A549 (cell line): ENCODE results near the gene KBTBD8. TPM values are rescaled to one million over a fixed set of nuclear protein-coding genes. Genes with fewer than 3 reads are reported as not detected.

Experiments used
- ATAC-seq, 2 experiments: fragments of 200-7000 bp in 1 of 2; fragments of >200 bp in 1 of 2; cut with Nextera tagmentation in 1 of 2; cut with Tn5 transposase in 1 of 2; 3 replicates each; pipeline versions ENCODE4 v1.8.0 to v1.9.1; 2018 to 2020; ENCODE audit warnings: mild to moderate bottlenecking in 1 of 2, moderate library complexity in 1 of 2
- CTCF ChIA-PET: fragments of 300-600 bp; sonication (Branson Sonifier 250); formaldehyde crosslinking; extraction: SDS; loops from one replicate; lab custom pipeline; 2021; ENCODE audit warnings: antibody characterized with exemption, inconsistent platforms; lab: Yijun Ruan, JAX
- POLR2A ChIA-PET: fragments of 350-600 bp; formaldehyde crosslinking; extraction: SDS; loops from one replicate; lab custom pipeline; 2021; ENCODE audit warnings: antibody characterized with exemption, inconsistent platforms; lab: Yijun Ruan, JAX
- DNase-seq, 2 experiments: peaks; one replicate each; pipeline versions ENCODE4 v3.0.0 to v3.0.0-alpha.2; 2011 to 2016; ENCODE audit warnings: low read depth in 1 of 2, low spot score in 1 of 2
- FAIRE-seq: peaks from 2 replicates; lab custom pipeline; 2011; peaks lifted over from hg19 to GRCh38; lab: Jason Lieb, UNC
- H3K27ac ChIP-seq, 2 experiments: fragments of >200 bp; sonication (Bioruptor Twin); formaldehyde crosslinking; 3 replicates each; pipeline ENCODE4 v1.5.1; 2016 to 2017
- H3K4me1 ChIP-seq: fragments of >200 bp; sonication (Bioruptor Twin); formaldehyde crosslinking; 3 replicates; pipeline ENCODE4 v1.6.1; 2016
- H3K4me2 ChIP-seq: fragments of >200 bp; sonication (Bioruptor Twin); formaldehyde crosslinking; 3 replicates; pipeline ENCODE4 v1.6.1; 2016
- H3K4me3 ChIP-seq: fragments of >200 bp; sonication (Bioruptor Twin); formaldehyde crosslinking; 3 replicates; pipeline ENCODE4 v1.5.1; 2016
- H3K9me3 ChIP-seq: fragments of >200 bp; sonication (Bioruptor Twin); formaldehyde crosslinking; 3 replicates; pipeline ENCODE4 v1.6.1; 2016
- CBX8 ChIP-seq: fragments of 200-600 bp; sonication (generic); IDR thresholded peaks from 2 replicates; pipeline ENCODE4 v1.6.1; 2016
- CHD2 ChIP-seq: fragments of 150-350 bp; IDR thresholded peaks from 2 replicates; pipeline ENCODE4 v1.6.1; 2014; ENCODE audit warnings: low read length; ENCODE audit not compliant: partially characterized antibody
- CHD4 ChIP-seq: fragments of 200-600 bp; sonication (generic); IDR thresholded peaks from 2 replicates; pipeline ENCODE4 v1.6.1; 2016; ENCODE audit warnings: antibody characterized with exemption, mild to moderate bottlenecking, borderline replicate concordance
- E2F6 ChIP-seq: IDR thresholded peaks from 2 replicates; pipeline ENCODE4 v1.6.1; 2012; ENCODE audit warnings: low read depth, borderline replicate concordance
- EHF ChIP-seq: fragments of 250-450 bp; sonication (Bioruptor Pico); IDR thresholded peaks from 2 replicates; pipeline ENCODE4 v1.5.0; 2020; ENCODE audit warnings: mild to moderate bottlenecking
- EHMT2 ChIP-seq: fragments of 200-600 bp; sonication (generic); IDR thresholded peaks from 2 replicates; pipeline ENCODE4 v1.6.1; 2016; ENCODE audit warnings: antibody characterized with exemption, low read depth, mild to moderate bottlenecking, moderate library complexity
- FOSL2 ChIP-seq, 2 experiments: fragments of 450-650 bp in 1 of 2; fragments of >200 bp in 1 of 2; sonication (Bioruptor Twin) in 1 of 2; formaldehyde crosslinking; IDR thresholded peaks; 2 replicates each; pipeline versions ENCODE4 v1.5.0 to v1.6.1; 2016 to 2020; ENCODE audit warnings: mild to moderate bottlenecking in 1 of 2, moderate library complexity in 1 of 2
- GATA3 ChIP-seq: IDR thresholded peaks from 2 replicates; pipeline ENCODE4 v1.6.1; 2012; ENCODE audit warnings: borderline replicate concordance
- HES2 ChIP-seq: fragments of >200 bp; sonication (Bioruptor Twin); formaldehyde crosslinking; IDR thresholded peaks from 2 replicates; pipeline ENCODE4 v1.6.1; 2016
- HMGXB4 ChIP-seq: fragments of 250-450 bp; sonication (Bioruptor Pico); IDR thresholded peaks from 2 replicates; pipeline ENCODE4 v1.5.0; 2021; ENCODE audit warnings: mild to moderate bottlenecking, moderate library complexity, borderline replicate concordance
- HOXA7 ChIP-seq: fragments of 250-450 bp; sonication (Bioruptor Pico); IDR thresholded peaks from 2 replicates; pipeline ENCODE4 v1.5.0; 2020; ENCODE audit warnings: mild to moderate bottlenecking, moderate library complexity
- JUN ChIP-seq, 2 experiments: fragments of >200 bp; sonication (Bioruptor Twin); formaldehyde crosslinking; IDR thresholded peaks; 2 replicates in 1 of 2; 3 replicates in 1 of 2; pipeline ENCODE4 v1.6.1; 2016 to 2017
- JUNB ChIP-seq: fragments of >200 bp; sonication (Bioruptor Twin); formaldehyde crosslinking; IDR thresholded peaks from 2 replicates; pipeline ENCODE4 v1.6.1; 2016
- MYC ChIP-seq: IDR thresholded peaks from 2 replicates; pipeline ENCODE4 v1.6.1; 2012; ENCODE audit warnings: mild to moderate bottlenecking, inconsistent platforms, low read length, improper control_type of control experiment, borderline replicate concordance
- NFE2L2 ChIP-seq: fragments of 150-350 bp; conservative IDR thresholded peaks from 2 replicates; pipeline ENCODE4 v1.6.1; 2014; ENCODE audit warnings: low read length
- PHF8 ChIP-seq: fragments of 200-600 bp; sonication (generic); IDR thresholded peaks from 2 replicates; pipeline ENCODE4 v1.6.1; 2016; ENCODE audit warnings: low read depth, mild to moderate bottlenecking, antibody characterized with exemption, moderate library complexity, borderline replicate concordance
- POLR2A ChIP-seq: IDR thresholded peaks from 2 replicates; pipeline ENCODE4 v1.6.1; 2012; ENCODE audit warnings: mild to moderate bottlenecking, low read length
- RAD21 ChIP-seq, 2 experiments: fragments of >200 bp in 1 of 2; sonication (Bioruptor Twin) in 1 of 2; formaldehyde crosslinking in 1 of 2; IDR thresholded peaks in 1 of 2; conservative IDR thresholded peaks in 1 of 2; 2 replicates in 1 of 2; 3 replicates in 1 of 2; pipeline ENCODE4 v1.6.1; 2012 to 2018; ENCODE audit warnings: inconsistent platforms in 1 of 2
- RARB ChIP-seq: fragments of 250-450 bp; sonication (Bioruptor Pico); IDR thresholded peaks from 2 replicates; pipeline ENCODE4 v1.8.0; 2021; ENCODE audit warnings: mild to moderate bottlenecking, moderate library complexity
- TFCP2L1 ChIP-seq: fragments of 250-450 bp; sonication (Bioruptor Pico); IDR thresholded peaks from 2 replicates; pipeline ENCODE4 v1.5.0; 2021; ENCODE audit warnings: mild to moderate bottlenecking
- TP53 ChIP-seq: fragments of 250-450 bp; sonication (Bioruptor Pico); IDR thresholded peaks from 2 replicates; pipeline ENCODE4 v1.5.0; 2021; ENCODE audit warnings: mild to moderate bottlenecking, moderate library complexity
- ZC3H11A ChIP-seq: fragments of 450-650 bp; IDR thresholded peaks from 2 replicates; pipeline ENCODE4 v1.6.1; 2014; ENCODE audit warnings: antibody characterized with exemption, mild to moderate bottlenecking
- ZNF302 ChIP-seq: fragments of 250-450 bp; sonication (Bioruptor Pico); IDR thresholded peaks from 2 replicates; pipeline ENCODE4 v1.9.0; 2021; ENCODE audit warnings: inconsistent platforms, mild to moderate bottlenecking, moderate library complexity
- ZSCAN20 ChIP-seq: fragments of 250-450 bp; sonication (Bioruptor Pico); IDR thresholded peaks from 2 replicates; pipeline ENCODE4 v1.8.0; 2022; ENCODE audit warnings: mild to moderate bottlenecking, moderate library complexity
- WGBS: methylation state at CpG from one replicate; pipeline ENCODE4 v1.1.6; 2017; ENCODE audit errors: missing lambda C conversion rate; 5-methylcytosine and 5-hydroxymethylcytosine counted together
- polyA plus RNA-seq, 4 experiments: library from polyadenylated mRNA; depleted of rRNA in 3 of 4; stranded (reverse); fragments of >200 nt; fragmentation: RNase III in 1 of 4; extraction: RNeasy Plus Mini Kit Qiagen cat#74134 plus additional on column Dnase treatment in 1 of 4; gene quantifications; 2 replicates in 3 of 4; 3 replicates in 1 of 4; pipeline ENCODE4 v1.2.3, GENCODE V29; 2011 to 2017
- TF ChIP-seq, protein P1 (sequence below): IDR thresholded peaks from 2 replicates; pipeline ENCODE4 v1.6.1; 2012
- TF ChIP-seq, protein P2 (sequence below): fragments of 150-350 bp; IDR thresholded peaks from 2 replicates; pipeline ENCODE4 v1.6.1; 2014; ENCODE audit warnings: low read depth, mild to moderate bottlenecking, low read length

The KBTBD8 gene
- polyA plus RNA-seq, 2 of the 4 experiments (the other 2 are of a cell fraction), result 0.61 to 1.0 TPM

GRCh38 chr3:67044955-67045354, 46.8 kb downstream of the KBTBD8 start:
- H3K4me1 ChIP-seq, result no peaks in the 10 kb centered on the region
- FAIRE-seq (no peak), DNase-seq (no peak), ATAC-seq (no peak)
- 17% methylated on average over 2 of the region's 2 CpGs for WGBS
- ChIA-PET CTCF (interaction anchor here (1.7 kb wide), 1 partner anchor 10 kb away, joined by 4 read pairs; no protein-coding TSS in a partner anchor), POLR2A (no interaction called here)
- no peak overlapping the region for H3K4me2 ChIP-seq
- TF ChIP-seq RARB (CRISPR knock-in tag) (no peak), CHD2 (no peak), RAD21 (conservative IDR thresholded peaks at IDR 0.05 in 1 of 2, IDR thresholded peaks at IDR 0.05 in 1 of 2) (no peak), EHMT2 (no peak), EHF (CRISPR knock-in tag) (no peak), TP53 (CRISPR knock-in tag) (no peak), ZSCAN20 (no peak), E2F6 (no peak), POLR2A (no peak), CBX8 (no peak), HES2 (no peak), JUN (IDR thresholded peaks at IDR 0.05) (no peak), CHD4 (no peak), ZNF302 (CRISPR knock-in tag) (no peak), NFE2L2 (no peak)
- TF ChIP-seq, all 56 proteins: peak for 0
- Histone ChIP-seq H3K27ac (no peak overlapping the region), H3K9me3 (no peaks in the 10 kb centered on the region), H3K4me3 (no peak overlapping the region)

DNA sequence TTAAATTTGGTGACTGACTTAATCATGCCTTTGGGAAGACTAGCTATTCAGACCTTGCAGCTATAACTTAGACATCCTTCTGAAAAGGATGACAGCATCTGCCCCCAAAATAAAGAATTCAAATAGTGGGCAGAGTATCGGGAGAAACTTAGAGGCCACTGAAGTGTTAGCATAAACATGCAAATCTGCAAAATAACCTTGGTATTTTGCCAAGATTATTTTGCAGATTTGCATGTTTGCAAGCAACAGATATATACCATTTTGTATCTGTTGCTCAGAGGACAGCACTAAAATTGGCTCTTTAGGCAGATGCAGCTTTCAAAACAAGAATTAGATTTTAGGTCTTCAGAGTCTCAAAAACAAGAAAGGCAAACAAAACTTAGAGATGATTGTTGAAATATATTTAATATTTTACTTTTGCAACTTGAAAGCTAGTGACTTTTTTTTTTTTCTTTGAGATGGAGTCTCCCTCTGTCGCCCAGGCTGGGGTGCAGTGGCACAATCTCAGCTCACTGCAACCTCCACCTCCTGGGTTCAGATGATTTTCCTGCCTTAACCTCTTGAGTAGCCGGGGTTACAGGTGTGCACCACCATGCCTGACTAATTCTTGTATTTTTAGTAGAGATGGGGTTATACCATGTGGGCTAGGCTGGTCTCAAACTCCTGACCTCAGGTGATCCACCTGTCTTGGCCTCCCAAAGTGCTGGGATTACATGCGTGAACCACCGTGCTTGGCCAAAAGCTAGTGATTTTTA, 47.8 kb downstream of the KBTBD8 start:
- 9% methylated on average over 5 of the region's 5 CpGs for WGBS
- ATAC-seq, result no peak
- H3K27ac ChIP-seq, result no peak overlapping the region
- H3K4me1 ChIP-seq, result no peaks in the 10 kb centered on the region
- DNase-seq, result no peak
- H3K9me3 ChIP-seq, result no peaks in the 10 kb centered on the region
- ChIA-PET CTCF (interaction anchor here (1.7 kb wide), 1 partner anchor 9 kb away, joined by 4 read pairs; no protein-coding TSS in a partner anchor), POLR2A (no interaction called here)
- TF ChIP-seq, protein P1, sequence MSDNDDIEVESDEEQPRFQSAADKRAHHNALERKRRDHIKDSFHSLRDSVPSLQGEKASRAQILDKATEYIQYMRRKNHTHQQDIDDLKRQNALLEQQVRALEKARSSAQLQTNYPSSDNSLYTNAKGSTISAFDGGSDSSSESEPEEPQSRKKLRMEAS, result no peak
- TF ChIP-seq HMGXB4 (CRISPR knock-in tag) (no peak), EHF (CRISPR knock-in tag) (no peak), ZC3H11A (no peak), RARB (CRISPR knock-in tag) (no peak)
- TF ChIP-seq, protein P2, sequence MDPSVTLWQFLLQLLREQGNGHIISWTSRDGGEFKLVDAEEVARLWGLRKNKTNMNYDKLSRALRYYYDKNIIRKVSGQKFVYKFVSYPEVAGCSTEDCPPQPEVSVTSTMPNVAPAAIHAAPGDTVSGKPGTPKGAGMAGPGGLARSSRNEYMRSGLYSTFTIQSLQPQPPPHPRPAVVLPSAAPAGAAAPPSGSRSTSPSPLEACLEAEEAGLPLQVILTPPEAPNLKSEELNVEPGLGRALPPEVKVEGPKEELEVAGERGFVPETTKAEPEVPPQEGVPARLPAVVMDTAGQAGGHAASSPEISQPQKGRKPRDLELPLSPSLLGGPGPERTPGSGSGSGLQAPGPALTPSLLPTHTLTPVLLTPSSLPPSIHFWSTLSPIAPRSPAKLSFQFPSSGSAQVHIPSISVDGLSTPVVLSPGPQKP, result no peak
- no peak overlapping the region for H3K4me2 ChIP-seq
- no peak for FAIRE-seq
- no peak overlapping the region for H3K4me3 ChIP-seq

DNA sequence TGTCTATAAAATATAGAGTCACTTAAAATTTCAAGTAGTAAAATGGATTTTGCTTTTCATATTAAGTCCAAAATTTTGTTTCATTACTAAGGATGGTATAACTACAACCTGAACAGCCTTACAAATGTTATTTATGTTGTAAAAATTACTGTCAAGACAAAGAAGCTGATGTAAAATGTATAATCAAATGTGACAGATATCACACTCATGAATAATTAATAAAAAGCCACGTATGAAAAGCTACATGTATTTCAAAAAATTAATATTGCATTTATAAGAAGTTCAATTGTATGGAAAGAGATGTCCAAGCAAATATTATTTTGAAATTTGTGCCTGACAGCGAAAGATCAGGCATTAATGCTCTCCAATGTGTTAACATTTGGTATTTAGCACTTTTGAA, 48.9 kb downstream of the KBTBD8 start:
- H3K4me1 ChIP-seq, result no peaks in the 10 kb centered on the region
- 6% methylated on average over 2 of the region's 2 CpGs for WGBS
- ChIA-PET CTCF (interaction anchor here (1.1 kb wide), 1 partner anchor 14 kb away, joined by 3 read pairs; no protein-coding TSS in a partner anchor), POLR2A (no interaction called here)
- ATAC-seq (no peak), DNase-seq (no peak), FAIRE-seq (no peak)
- no peak overlapping the region for H3K4me3 ChIP-seq
- no peak overlapping the region for H3K27ac ChIP-seq
- H3K4me2 ChIP-seq, result no peak overlapping the region
- no peaks in the 10 kb centered on the region for H3K9me3 ChIP-seq
- TF ChIP-seq TFCP2L1 (CRISPR knock-in tag) (no peak), GATA3 (no peak), JUN (IDR thresholded peaks at IDR 0.05) (no peak), HOXA7 (no peak), MYC (no peak), FOSL2 (IDR thresholded peaks at IDR 0.05) (no peak), FOSL2 (CRISPR knock-in tag; IDR thresholded peaks at IDR 0.05) (no peak), PHF8 (no peak), JUNB (no peak)
- TF ChIP-seq, protein P2, result no peak
- TF ChIP-seq, protein P1, result no peak
